SKM-1 treated with dmso at 0.1 percent for 144 hours (cell line): Measurements from ENCODE around the gene ADGRD1.
"Not testable (repeated sequence)": the region's sequence is repeated elsewhere in the genome, so short reads cannot be mapped to it uniquely, and the experiment has no call there.

Experiments
- DNase-seq: peaks from one replicate; lab custom pipeline; 2025; ENCODE audit not compliant: unreplicated experiment; lab: John Stamatoyannopoulos, UW

The ADGRD1 gene

GRCh38 chr12:131116468-131117117 is 162.9 kb downstream of the ADGRD1 start:
- no peak for DNase-seq

- DNase-seq = no peak
Measured at GRCh38 chr12:131117438-131118245, 163.9 kb downstream of the ADGRD1 start.

GRCh38 chr12:131118371-131118770 is 164.7 kb downstream of the ADGRD1 start:
- DNase-seq = no peak

- DNase-seq = not testable (repeated sequence)
Measured at GRCh38 chr12:131119345-131119744, 165.6 kb downstream of the ADGRD1 start.

GRCh38 chr12:131119936-131120335 is 166.2 kb downstream of the ADGRD1 start:
- DNase-seq = no peak

- no peak for DNase-seq
Measured at GRCh38 chr12:131120831-131121271, 167.1 kb downstream of the ADGRD1 start.

GRCh38 chr12:131121705-131122405 is 168.1 kb downstream of the ADGRD1 start:
- DNase-seq = no peak

GRCh38 chr12:131122631-131123030 is 168.9 kb downstream of the ADGRD1 start:
- no peak for DNase-seq

- no peak for DNase-seq
Measured at GRCh38 chr12:131123817-131124216, 170.1 kb downstream of the ADGRD1 start.

- DNase-seq = no peak
Measured at GRCh38 chr12:131124487-131125280, 171.0 kb downstream of the ADGRD1 start.

- no peak for DNase-seq
Measured at GRCh38 chr12:131126662-131127173, 173.0 kb downstream of the ADGRD1 start.

- no peak for DNase-seq
Measured at GRCh38 chr12:131128556-131128955, 174.8 kb downstream of the ADGRD1 start.

- DNase-seq = not testable (repeated sequence)
Measured at GRCh38 chr12:131128966-131129619, 175.4 kb downstream of the ADGRD1 start.

GRCh38 chr12:131129839-131130238 is 176.1 kb downstream of the ADGRD1 start:
- no peak for DNase-seq

GRCh38 chr12:131130311-131130911 is 176.7 kb downstream of the ADGRD1 start:
- no peak for DNase-seq

GRCh38 chr12:131131077-131131807 is 177.5 kb downstream of the ADGRD1 start:
- DNase-seq = no peak

- DNase-seq = no peak
Measured at GRCh38 chr12:131131808-131132117, 178.1 kb downstream of the ADGRD1 start.

GRCh38 chr12:131132118-131132892 is 178.6 kb downstream of the ADGRD1 start:
- DNase-seq = no peak
